HG03097 (cell line): Measurements from ENCODE around the gene PDIA6.

ENCODE experiments used
- ATAC-seq: cut with Tn5 transposase; IDR thresholded peaks from one replicate; pipeline ENCODE4 v1.9.1; 2021; ENCODE audit not compliant: unreplicated experiment, low FRiP score

The PDIA6 gene, protein sequence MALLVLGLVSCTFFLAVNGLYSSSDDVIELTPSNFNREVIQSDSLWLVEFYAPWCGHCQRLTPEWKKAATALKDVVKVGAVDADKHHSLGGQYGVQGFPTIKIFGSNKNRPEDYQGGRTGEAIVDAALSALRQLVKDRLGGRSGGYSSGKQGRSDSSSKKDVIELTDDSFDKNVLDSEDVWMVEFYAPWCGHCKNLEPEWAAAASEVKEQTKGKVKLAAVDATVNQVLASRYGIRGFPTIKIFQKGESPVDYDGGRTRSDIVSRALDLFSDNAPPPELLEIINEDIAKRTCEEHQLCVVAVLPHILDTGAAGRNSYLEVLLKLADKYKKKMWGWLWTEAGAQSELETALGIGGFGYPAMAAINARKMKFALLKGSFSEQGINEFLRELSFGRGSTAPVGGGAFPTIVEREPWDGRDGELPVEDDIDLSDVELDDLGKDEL

DNA sequence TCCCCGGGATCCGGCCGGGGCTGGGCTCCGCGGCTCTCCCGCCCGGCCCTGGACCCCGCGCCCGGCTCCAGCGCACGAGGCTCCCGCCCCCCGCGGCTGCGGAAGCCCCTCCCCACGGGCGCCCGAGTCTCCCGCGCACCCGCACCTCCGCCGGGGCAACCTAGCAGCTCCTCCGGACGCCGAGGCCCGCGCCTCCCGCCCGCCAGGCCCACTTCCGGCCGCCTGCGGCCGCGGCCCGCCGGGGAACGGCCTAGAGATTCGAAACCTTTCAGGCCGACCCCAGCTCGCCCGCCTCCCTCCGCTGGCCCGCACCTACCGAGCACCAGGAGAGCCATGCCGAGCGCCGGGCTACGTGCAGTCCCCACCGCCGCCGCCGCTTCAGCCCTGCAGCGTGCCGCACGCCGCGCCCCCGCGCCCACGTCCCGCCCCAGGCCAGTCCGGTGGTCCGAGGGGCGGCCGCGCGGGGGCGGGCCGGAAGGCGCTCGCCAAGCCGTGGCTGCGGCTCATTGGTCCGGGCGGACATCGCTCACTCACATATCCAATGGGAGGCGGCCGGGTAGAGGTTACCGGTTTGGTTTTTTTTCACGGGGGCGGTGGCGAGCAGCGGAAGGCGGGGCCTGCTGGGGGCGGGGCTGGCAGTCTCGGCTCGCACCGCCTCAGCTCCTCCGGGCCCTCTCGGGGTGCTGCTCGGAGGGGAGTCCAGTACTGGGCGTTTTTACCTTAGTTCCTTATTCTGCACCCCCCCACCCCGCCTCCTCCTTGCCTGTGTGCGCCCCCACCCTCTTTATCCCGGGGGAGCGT is at the start of gene PDIA6:
TSS of gene PDIA6 (minus strand) at position 424 of the 801 bp plus-strand sequence. CDS start at position 335, 89 bp downstream.
- peak; percentile 85 for ATAC-seq

DNA sequence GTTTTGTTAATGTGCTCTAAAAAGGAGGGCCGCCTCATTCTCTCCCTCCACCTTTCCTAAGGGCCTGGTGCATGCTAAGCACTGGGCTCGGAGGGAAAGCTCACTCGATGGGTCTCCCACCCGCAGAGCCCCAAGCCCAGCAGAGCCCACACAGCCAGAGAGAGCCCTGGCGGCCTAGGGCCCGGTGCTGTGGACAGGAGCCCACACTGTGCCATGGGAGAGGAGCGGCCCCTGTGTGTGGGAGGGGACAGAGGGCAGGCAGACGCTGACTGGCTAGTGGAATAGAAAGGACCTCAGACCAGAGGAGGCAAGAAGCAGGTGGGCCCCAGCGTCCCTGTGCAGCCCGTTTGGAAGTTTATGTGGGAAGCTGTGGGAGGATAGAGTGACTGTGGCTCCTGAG is 49.7 kb upstream of the PDIA6 start:
- ATAC-seq = no peak

DNA sequence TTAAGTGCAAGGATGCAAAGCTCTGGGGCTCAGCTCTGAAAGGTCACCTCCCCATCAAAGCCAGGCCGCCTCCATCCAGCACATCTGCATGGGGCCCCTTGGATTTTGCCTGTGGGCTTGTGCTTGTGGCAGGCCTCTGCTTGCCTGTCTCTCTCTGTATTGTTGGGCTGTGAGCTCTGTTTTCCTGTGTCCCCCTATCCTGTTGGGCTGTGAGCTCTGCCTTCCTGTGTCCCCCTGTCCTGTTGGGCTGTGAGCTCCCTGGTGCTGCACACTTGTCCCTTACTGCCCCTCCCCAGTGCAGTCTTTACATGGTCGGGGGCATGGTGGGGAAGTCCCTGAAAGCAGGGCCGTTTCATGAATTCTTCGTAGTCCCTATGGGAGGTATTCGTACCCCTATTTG is 49.2 kb upstream of the PDIA6 start:
- no peak for ATAC-seq

DNA sequence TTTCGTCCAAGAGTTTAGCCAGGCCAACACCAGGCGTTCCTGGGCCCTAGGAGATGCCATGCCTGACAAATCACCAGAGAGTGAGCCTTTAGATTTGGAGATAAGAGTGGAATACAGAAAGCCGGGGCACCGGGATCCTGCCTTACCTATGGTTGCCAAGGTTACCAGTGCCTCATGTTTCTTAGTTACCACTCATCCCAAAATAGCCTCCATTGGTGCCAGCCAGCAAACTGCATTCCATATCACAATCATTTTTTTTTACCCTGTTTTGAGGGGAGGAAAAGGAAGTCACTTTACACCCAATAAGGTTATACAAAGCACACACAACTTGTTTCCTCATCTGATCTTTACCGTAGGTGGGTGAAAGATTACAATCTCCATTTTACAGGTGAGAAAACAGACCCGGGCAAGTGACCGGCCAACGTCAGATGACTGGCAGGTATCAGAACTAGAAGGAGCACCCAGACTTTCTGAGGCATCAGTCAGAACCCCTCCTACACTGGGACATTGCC is 48.3 kb upstream of the PDIA6 start:
- ATAC-seq = no peak

DNA sequence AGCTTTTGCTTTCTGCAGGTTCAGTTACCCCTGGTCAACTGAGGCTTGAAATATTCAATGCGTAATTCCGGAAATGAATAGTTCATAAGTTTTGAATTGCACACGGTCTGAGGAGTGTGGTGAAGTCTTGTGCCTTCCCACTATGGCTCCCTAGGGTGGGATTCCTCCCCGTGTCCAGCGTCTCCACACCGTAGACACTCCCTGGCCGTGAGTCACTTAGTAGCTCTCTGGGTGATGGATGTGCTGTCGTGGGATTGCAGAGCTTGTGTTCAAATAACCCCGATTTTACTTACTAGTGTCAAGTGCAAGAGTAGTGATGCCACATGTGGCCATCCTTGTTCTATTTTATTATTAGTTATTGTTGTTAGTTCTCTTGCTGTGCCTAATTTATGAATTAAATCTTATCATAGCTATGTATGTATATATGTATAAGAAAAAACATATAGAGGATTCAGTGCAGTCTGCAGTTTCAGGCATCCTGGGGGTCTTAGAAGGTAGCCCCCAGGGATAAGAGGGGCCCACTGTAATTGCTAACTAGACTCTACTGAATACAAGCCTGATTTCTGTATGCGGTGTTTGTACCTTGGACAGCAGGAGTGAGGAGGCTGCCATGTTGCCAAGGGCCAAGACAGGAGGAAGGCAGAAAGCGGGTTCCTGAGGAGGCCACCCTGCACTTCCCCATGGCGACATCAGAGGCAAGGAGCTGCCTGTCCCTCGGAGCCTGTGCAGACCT is 47.7 kb upstream of the PDIA6 start:
- ATAC-seq = no peak

DNA sequence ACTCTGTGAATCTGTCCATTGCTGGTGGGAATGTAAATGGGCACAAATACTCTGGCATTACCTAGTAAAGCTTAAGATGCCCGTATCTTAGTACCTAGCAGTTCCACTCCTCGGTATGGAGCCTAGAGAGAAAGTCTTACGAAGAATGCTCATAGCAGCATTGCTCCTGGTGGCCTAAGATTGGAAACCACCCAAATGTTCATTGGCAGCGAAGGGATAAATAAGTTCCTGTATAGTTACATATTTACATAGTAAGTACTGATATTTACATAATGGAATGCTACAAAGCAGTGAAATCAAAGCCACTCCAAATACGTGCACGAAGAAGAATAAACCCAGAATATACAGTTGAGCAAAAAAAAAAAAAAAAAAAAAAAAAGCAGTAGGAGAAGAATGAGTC is 46.7 kb upstream of the PDIA6 start:
- no peak for ATAC-seq

DNA sequence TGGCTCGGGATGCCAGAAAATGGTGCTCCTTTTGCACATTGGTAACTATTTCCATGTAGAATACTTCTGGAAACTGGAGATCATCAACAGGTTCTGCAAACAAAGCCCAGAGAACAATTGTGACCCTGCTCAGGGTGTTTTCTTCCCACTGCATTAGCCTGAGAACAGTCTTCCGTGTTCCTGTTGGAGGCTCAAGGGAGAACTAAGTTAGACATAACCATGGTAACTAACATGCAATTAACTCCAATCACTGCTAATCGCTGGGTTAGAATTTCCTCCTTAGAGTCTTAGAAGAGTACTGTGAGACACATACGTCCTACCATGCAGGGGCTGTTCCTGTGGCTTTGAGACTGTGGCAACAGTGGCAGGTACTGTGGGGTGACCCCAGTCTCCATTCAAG is 36.0 kb upstream of the PDIA6 start:
- ATAC-seq = no peak

DNA sequence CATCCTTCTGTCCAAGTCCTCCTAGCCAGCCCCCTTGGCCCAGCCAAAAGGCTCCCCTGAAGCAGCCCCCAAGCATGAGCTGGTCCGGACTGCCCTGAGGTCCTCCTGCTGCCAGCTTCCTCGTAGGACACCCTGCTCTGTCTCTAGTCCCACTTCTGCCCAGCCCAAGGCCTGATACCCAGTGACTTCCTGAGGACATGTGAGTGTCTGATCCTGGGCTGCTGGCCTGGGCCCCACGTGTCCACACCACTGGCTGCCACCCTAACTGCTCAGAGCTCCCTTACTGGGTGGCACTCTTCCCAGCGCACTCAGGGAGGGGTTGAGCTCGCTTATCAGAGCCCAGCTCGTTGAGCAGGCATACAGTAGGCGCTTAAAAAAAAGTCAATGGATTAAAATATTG is 34.4 kb upstream of the PDIA6 start:
- ATAC-seq = no peak

DNA sequence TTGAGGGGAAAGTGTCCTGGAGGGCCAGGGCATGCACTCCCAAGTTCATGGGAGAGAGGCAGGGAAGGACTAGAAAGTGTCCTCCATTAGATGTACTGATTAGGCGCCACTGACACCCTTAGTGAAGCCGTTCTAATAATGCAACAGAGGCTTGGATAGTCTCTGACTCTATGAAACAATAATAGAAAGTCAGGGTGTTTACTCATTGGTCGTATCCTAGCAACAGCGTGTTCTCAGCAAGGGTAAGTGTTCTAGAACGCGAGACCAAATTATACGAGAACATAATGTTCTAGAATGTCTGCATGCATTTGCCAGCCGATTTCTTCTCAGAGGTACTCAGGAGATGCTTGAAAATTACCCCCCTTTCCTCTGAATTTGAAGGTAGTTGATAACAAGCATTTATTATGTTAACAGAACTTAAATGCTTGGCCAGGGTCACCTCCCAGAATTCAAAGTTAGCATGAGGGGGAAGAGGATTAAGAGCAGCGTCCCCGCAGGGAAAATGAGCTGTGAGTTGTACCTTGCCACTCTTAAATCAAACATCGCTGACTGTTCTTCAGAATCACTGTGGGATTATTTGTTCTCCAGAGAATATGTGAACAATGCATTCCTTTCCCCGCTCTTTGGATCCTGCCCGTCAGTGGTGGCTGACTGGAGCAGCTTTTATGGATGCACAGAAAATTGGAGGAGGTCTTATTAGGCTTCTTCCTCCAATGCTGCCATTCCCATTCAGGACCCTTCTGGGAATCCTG is 33.7 kb upstream of the PDIA6 start:
- no peak for ATAC-seq

DNA sequence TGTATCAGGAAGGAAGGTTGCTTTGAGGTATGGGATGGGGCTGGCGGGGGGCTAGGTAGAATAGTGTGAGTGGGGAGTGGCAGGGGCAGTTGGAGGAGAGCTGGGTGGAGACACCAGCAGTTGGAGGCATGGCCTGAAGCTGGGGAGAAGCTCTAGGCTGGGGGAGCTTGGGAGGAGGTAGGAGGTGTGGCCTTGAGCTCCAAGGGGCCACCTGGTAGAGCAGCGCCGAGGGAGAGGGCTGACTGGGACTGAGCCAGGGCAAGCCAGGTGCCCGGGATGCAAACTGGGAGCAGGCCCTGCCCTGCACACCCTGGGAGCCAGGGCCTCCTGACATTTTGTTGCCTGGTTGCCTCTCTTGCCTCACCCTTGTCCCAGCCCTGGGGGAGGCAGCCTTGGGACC is 33.1 kb upstream of the PDIA6 start:
- no peak for ATAC-seq

DNA sequence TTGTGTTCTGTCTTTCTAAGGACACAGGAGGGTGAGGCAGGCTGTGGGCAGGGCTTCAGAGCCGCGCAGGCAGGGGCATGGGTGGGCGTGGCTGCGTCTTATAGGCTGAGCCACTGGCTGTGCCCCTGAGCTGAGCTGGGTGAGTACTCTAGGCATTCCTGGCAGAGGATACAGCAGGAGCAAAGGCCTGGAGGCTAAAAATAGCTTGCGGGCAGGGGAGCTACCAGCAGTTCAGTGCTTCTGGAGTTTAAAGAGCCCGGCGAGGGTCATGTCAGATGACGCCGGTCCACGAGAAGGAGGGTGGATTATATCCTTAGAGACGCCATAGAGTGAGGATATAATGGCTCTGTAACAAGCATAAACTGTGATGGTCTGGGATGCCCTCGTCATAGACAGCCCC is 31.5 kb upstream of the PDIA6 start:
- no peak for ATAC-seq

DNA sequence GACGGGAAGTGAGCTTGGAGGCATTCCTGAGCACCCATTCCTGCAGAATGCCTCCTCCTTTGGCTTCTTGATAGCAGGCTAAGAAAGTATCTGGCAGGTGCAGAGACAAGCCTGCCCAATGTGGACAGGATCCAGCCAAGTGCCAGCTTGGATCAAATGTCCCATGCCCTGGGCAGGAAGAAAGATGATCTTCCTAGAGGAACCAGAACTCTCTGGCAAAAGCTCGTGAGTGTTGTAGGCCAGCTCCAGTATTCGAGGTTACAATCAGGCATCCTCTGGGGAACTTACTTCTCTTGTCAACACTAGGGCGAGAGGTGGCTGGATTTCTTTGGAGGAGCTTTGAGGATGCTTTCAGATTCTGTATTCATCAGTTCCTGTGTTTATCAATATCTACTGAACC is 29.9 kb upstream of the PDIA6 start:
- no peak for ATAC-seq

DNA sequence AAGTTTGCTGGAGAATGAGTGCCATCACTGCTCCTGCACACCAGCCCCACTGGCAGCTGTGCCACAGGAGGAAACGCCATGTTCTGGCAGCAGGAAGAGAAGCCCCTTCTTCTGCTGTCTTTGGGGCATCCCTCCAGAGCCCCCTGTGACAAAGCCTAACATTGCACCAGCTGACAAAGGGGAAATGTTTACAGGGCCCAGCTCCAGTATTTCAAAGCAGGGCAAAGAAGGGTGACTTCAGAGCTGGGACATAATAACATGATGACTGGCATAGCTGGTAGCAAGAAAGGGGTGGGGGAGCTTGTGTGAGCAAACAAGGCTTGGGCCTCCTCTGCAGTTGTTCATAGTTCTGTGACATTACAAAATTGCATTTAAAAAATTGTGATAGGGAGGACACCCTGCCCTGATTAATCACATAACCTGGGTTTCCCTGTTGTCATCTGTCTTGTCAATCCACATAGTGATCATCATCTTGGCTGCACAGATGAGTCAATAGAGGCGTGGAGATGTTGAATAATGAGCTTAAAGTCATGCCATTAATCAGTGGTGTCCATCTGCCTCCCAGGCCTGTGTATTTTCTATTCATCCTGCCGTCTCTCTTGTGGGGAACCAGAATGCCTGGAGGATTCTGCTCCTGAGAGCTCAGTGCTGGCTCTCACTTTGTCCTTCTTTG is 29.1 kb upstream of the PDIA6 start:
- ATAC-seq = no peak

DNA sequence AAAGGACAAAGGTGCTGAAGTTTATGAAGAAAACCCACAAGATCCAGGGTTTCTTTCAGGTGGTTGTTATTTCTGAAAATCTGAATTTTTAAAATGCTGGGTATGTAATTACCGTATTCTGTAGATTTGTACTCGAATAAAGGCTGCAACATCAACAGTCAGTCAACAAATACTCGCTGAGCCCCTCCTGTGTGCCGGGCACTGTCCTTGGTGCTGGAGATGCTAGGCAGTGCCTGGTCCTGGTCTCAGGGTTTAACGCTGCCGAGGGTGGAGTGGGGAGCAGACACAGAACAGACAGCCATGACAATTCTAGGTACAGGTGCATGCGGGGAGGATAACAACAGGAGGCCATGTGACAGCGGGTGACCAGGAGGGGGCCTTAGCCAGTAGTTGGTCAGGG is 27.2 kb upstream of the PDIA6 start:
- no peak for ATAC-seq

DNA sequence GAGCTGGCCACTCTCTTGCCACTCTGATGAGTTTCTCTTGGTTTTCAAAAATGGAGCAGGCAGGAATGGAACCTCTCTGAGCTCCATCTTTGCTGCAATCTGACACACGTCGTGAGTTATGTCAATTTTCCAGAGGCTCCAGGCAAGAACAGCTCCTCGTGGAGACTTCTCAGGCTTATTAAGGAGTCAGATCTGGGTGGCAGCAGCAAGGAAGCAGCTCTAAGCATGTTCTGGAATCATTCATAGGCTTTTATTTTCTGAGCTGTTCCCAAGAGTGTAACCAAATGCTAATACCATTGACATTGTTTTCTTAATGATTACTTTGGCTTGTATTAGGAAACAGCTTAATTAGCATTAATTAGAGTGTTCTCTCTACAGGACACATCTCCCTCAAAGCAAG is 26.1 kb upstream of the PDIA6 start:
- no peak for ATAC-seq

DNA sequence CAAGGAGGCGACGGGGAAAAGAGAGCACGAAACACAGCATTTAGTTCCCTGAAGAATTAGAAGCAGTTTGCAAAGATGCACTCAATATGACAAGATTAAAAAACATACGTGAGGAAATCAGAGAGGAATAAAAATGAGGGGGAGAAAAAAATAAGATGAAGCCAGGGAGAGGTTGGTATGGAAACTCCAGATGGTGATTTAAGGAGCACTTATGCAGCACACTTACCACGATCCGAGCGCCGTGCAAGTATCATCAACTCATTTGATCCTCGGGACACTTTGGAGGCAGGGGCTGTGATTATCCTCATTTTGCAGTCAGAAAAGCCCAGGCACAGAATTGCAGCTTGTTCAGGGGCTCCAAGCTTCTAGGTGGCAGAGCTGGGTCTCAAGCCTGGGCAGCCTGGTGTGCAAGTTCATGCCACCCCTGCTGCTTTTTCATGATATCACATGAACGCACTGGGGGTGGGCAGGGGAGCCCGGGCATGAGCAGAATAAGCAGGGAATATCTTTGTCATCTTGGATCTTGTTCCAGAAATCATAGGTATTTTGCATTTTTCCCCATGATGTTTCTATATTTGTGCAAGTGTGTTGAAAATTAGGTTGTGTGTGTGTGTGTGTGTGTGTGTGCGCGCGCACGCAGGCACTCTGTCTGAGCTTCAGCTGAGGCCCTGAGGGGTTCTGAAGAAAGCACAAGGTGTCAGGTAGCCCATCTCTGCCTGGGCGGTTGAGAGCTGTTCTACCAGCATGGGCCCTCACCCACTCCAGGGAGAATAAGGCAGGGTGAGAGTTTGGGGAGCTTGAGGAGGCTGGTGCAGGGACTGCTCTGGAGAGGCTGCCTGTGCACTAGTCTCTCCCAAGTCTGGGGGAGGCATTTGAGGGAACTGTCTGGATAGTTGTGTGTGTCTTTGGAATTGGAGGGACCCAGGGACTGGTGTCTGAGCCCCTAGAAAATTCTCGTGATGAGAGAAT is 25.0 kb upstream of the PDIA6 start:
- no peak for ATAC-seq

DNA sequence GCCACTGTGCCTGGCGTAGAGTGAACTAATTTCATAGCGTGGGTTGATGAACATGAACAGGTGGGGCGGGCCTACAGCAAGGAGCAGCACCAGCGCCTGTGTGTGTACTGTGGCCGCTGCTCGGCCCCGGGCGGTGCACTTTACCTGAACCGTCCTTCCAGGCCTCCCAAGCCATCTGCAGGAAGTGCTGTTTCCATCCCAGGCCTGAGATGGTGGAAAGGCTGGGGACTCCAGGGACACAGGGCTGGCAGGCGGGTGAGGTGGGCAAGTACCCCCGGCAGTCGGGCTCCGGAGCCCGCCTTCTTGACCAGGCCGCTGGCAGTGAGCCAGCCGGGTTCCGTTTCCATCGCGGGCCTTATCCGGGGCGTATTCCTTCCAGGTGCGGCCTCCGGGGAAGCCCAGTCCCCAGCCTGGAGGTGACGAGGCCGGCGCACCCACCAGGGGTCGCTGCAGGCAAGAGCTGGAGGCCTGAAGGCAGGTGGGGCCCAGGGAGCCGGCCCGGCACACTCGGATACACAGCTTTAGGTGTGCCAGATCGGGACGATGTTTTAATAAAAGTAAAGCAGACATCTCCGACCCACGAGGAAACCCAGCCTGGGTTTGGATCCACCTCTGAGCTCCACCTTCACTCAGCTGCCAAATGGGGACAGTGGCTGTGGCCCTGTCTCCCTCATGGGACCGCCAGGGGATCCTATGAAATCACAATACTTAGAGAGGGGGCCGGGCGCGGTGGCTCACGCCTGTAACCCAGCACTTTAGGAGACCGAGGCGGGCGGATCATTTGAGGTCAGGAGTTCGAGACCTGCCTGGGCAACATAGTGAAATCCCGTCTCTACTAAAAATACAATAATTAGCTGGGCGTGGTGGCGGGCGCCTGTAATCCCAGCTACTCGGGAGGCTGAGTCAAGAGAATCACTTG is 22.7 kb upstream of the PDIA6 start:
- no peak for ATAC-seq
